GM23338 (cell line): ENCODE measurements around the gene WNT2B. TPM values are rescaled to one million over a fixed set of nuclear protein-coding genes. Genes with fewer than 3 reads are reported as not detected.

ENCODE experiments used
- microRNA-seq: library from miRNA; unstranded; fragments of <30 nt; microRNA quantifications from one replicate; pipeline ENCODE4, GENCODE V29; 2017
- polyA plus RNA-seq: library from polyadenylated mRNA; unstranded; fragments of >200 nt; fragmentation: Nextera tagmentation; extraction: Ambion mirVana; gene quantifications from 2 replicates; pipeline ENCODE4 v1.2.1, GENCODE V29; 2016
- total RNA-seq: library from RNA; depleted of rRNA; stranded (reverse); fragments of >200 nt; shearing (Covaris generic); gene quantifications from 2 replicates; pipeline ENCODE4 v1.2.3, GENCODE V29; 2014; rRNA removed

Gene WNT2B
- total and polyA plus RNA-seq, 2 experiments from 2014 or later: 0.50 to 0.90 TPM

Small RNAs within 50 kb of the gene (microRNA-seq; reads per million reads assigned to microRNA genes)
- not detected for gene MIR4256

Other genes starting within 250 kb of the WNT2B start
- 13.3 and 18.5 TPM in 2 replicates for gene CTTNBP2NL, start 112.8 kb upstream of the WNT2B start, total RNA-seq
- 28.9 and 31.0 TPM in 2 replicates for gene CTTNBP2NL, start 112.8 kb upstream of the WNT2B start, polyA plus RNA-seq
- gene ST7L, start 110.2 kb downstream of the WNT2B start, total RNA-seq: 18.2 and 30.0 TPM in 2 replicates
- 20.6 and 21.0 TPM in 2 replicates for gene ST7L, start 110.2 kb downstream of the WNT2B start, polyA plus RNA-seq
- 161 and 182 TPM in 2 replicates for gene CAPZA1, start 110.9 kb downstream of the WNT2B start, total RNA-seq
- 120 and 147 TPM in 2 replicates for gene CAPZA1, start 110.9 kb downstream of the WNT2B start, polyA plus RNA-seq
- 56.8 and 77.6 TPM in 2 replicates for gene MOV10, start 165.7 kb downstream of the WNT2B start, total RNA-seq
- gene MOV10, start 165.7 kb downstream of the WNT2B start, polyA plus RNA-seq: 52.4 and 53.6 TPM in 2 replicates
- 51.3 and 65.4 TPM in 2 replicates for gene RHOC, start 198.2 kb downstream of the WNT2B start, total RNA-seq
- gene RHOC, start 198.2 kb downstream of the WNT2B start, polyA plus RNA-seq: 73.5 and 76.7 TPM in 2 replicates
- 12.7 and 22.4 TPM in 2 replicates for gene PPM1J, start 206.4 kb downstream of the WNT2B start, total RNA-seq
- 17.9 and 19.0 TPM in 2 replicates for gene PPM1J, start 206.4 kb downstream of the WNT2B start, polyA plus RNA-seq